HG03457 (cell line): ENCODE results near the gene AKIRIN2.
A peak's percentile ranks its signal among the peaks of the same experiment; 100 is the strongest.
"Not testable (repeated sequence)": the region's sequence is repeated elsewhere in the genome, so short reads cannot be mapped to it uniquely, and the experiment has no call there.

Source experiments
- ATAC-seq: cut with Tn5 transposase; IDR thresholded peaks from one replicate; pipeline ENCODE4 v1.9.1; 2021; ENCODE audit warnings: moderate number of reproducible peaks; ENCODE audit not compliant: unreplicated experiment

AKIRIN2 gene

DNA sequence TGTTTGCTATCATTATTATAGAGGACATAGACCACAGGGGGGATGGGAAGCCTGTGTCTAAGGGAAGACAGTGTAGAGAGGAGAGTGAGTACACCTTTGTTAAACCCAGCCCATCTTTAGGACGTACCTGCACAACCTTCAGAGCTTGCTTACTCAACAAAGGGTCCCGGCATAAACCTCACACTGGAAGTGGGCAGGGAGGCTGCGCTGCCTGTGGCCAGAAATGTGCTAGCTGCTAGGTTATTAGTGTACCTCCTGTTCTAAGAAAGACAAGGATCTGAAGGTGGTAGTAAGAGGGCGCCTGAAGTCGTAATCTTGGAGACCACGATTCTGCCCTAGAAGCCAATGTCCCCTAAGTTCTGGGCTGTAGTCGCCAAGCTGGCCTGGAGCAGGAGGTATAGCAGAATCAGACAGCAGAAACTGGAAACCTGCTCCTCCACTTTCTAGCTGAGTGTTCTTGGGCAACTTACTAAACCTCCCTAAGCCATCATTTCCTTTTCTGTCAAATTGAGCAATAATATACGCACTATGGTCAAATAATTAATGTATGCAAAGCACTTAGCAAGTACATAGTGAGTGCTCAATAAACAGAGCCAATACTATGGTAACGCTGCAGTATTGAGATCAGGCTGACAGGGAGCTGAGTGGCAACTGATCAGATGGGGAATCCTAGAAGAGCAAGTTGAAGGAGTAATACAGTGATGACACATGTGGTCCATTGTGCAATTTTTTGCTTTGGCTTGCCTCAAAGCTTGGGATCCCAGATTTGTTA lies 16.8 kb upstream of the AKIRIN2 start:
- no peak for ATAC-seq

DNA sequence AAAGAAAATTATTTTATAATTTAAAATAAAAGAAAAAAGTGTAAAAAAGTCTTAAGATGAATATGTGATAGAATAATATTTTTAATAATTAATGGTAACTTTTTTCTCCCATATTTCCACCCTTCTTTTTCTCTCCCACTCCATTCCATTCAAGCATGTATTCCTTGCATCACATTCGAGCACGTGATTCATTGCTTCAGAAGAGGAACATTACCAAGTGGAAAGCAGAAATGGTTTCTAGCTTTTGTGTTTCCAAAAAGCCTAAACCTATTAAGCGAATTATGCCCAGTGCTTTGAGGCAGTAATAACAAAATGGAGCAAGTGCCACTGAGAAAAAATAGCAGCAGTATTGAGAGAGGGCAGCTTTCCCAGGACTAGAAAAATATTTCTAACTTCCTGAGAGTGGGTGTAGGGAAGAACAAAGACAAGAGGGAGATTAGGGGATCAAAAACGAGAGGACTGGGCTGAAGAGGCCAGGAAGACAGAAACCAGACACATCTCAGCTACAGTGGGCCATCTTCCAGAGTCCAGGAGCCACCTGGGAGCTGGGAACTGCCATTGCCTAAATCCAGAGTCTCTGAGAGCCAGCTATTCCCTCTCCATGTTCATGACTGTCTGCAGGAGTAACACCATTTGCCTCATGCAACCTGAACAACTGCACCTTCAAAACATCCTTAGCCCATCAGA lies 15.0 kb upstream of the AKIRIN2 start:
- ATAC-seq: no peak

- ATAC-seq: peak; percentile 57
Measured at GRCh38 chr6:87714093-87714842, 12.2 kb upstream of the AKIRIN2 start.

DNA sequence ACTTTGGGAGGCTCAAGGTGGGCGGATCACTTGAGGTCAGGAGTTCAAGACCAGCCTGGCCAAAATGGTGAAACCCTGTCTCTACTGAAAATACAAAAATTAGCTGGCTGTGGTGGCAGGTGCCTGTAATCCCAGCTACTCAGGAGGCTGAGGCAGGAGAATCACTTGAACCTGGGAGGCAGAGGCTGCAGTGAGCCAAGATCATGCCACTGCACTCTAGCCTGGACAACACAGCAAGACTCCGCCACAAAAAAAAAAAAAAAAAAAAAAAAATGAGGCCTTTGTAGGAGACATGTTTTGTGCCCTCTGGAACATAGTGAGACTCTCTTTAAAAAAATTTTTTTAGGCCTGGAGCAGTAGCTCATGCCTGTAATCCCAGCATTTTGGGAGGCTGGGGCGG lies 10.7 kb upstream of the AKIRIN2 start:
- not testable (repeated sequence) for ATAC-seq

GRCh38 chr6:87710090-87710489 lies 8.1 kb upstream of the AKIRIN2 start:
- ATAC-seq: no peak

GRCh38 chr6:87708581-87709427 lies 6.8 kb upstream of the AKIRIN2 start:
- not testable (repeated sequence) for ATAC-seq

- no peak for ATAC-seq
Measured at GRCh38 chr6:87706187-87706966, 4.3 kb upstream of the AKIRIN2 start.

DNA sequence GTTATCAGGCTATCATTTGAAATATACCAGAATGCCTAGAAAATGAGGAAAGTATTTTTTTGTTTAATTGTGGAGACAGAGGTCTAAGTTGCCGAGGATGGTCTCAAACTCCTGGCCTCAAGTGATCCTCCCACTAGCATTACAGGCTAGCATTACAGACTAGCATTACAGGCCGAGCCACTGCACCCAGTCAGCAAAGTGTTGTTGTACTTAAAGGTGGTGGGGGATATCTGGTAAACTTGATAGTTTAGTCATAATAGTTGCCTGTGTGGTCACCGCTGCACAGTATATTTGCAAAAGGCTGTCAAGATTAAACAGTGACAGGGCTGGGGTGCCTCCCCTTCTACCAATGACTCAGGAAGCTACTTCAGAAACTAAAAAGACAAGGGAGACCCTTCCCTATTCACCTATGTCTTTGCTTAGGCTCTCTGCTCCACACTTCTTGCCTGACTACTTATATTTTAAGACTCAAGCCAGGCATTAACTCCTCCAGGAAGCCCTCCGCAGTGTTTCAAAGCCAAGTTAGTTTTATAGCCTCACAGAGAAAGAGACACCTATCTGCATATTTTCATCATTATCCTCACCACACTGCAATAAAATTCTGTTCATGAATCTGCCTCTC lies 3.1 kb upstream of the AKIRIN2 start:
- peak; percentile 51 for ATAC-seq

DNA sequence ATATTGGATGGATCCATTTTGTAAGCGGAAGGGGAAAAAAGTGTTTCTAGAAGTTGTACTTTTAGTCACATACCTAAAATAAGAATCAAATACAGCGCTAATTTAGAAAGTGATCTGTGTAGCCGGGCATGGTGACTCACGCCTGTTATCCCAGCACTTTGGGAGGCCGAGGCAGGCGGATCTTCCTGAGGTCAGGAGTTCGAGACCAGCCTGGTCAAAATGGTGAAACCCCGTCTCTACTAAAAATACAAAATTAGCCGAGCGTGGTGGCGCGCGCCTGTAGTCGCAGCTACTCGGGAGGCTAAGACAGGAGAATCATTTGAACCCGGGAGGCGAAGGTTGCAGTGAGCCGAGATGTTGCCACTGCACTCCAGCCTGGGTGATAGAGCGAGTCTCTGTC lies 1.0 kb upstream of the AKIRIN2 start:
- not testable (repeated sequence) for ATAC-seq

DNA sequence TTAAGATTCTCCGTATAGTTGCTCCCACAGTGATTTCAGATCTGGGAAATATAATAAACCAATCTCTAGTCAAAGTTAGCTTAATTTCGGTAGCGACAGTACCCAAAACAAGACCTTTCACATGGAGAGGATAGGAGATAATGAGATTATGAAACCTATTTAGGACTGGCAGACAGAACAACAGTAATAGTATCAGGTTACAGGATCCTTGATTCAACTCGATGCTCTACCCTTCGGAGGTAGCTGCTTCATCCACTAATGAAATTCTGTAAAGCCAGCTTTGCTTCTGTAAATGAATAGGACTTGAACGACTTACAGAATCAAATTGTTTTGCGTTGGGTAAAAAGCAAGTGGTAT lies 534 bp upstream of the AKIRIN2 start:
- peak; percentile 1 for ATAC-seq

GRCh38 chr6:87701344-87701675 lies 723 bp downstream of the AKIRIN2 start:
- ATAC-seq: no peak

DNA sequence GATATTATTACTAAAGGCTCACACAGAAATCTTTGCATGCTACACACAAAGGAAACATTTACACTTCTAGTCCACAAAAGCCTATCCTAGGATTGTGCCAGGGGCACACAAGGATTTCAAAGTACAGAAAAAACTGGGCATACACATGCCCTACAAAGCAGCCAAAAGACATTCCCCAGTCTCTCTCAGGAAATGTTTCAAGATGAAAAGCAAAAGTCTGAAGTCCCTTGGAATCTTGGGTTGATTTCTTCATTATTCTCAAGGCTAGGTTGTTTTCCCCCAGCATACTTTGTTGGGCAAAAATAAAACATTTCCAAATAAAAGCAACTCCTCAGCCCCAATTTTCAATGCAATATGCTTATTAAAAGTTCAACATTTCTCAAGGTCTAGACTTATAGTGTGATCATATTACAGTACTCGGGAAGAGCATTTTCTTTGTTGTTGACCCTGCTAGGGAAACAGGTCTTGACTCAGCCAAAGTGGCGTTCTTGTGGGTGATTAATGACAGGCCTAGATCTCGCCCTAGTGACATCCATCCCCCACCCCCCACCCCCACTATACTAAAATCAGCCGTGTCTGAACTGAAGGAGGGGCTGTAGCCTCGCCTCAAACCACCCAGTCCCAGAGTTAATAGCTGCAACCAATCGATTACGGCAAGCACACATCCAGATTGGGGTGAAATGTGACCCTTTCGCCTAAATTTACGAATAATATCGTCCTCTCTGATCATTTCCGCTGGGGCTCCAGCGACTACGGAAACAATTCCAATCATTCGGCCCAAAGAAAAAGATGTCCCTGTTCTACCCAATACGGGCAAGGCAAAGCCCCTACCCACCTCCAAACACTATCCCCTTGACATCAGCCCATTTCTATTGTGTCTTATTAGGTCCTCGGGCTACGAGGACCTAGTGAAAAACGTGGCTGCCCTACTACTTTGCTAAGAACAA lies 1.4 kb downstream of the AKIRIN2 start:
- ATAC-seq: no peak

DNA sequence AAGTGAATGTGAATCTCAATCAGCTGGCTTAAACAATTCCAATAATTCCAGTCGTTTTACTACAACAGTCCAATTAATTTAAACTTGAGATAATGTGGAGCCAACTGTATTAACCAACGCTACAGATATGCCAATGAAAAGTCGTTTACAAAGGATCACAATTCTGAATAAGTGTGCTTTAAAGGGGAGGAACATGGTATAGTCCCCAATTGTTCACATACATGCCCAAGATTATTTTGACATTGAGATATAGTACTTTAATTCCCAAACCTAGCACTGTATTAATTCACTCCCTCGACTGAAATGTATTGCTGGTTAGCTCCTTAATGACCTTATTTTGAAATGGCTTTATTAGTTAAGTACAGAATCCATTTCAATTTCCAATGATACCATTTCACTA lies 2.5 kb downstream of the AKIRIN2 start:
- ATAC-seq: no peak

GRCh38 chr6:87698547-87699006 lies 3.5 kb downstream of the AKIRIN2 start:
- no peak for ATAC-seq

DNA sequence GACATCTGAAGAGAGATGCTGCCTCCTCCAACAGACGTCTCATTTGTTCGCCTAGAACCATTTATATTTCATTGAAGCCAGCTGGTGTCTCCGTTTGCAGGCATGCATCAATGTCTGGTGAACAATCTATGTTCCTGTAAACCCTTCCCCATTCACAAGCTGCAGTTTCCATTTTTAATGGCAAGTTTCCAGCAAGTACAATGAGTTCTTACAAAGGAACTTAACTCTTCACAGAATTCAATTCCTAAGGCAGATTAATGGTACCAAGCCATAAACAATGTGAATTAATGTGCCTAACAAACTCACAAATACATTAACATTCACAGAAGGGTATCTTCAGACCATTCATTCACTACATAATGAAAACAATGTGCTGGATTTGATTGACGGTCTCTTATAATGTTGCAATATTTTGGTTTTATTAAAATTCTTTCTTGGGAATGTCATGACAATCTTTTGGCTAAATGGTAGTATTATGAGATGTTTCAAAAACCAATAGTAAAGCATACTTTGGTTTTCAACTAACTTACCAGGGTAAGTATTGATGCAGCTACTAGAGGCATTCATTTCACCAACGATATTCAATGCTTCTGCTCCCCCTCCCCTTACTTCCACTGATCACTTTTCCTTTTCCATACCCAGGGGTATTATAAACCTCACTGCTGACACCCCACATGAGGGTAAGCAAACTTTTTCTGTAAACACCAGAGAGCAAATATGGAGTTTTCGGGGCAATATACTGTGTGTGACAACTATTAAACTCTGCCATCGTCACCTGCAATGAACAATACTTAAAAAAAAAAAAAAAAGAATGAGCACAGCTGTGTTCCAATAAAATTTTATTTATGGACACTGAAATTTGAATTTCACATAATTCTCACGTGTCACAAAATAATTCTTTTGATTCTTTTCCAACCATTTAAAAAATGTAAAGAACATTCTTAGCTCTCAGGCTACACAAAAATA lies 4.2 kb downstream of the AKIRIN2 start:
- no peak for ATAC-seq

GRCh38 chr6:87696817-87697216 lies 5.2 kb downstream of the AKIRIN2 start:
- not testable (repeated sequence) for ATAC-seq

DNA sequence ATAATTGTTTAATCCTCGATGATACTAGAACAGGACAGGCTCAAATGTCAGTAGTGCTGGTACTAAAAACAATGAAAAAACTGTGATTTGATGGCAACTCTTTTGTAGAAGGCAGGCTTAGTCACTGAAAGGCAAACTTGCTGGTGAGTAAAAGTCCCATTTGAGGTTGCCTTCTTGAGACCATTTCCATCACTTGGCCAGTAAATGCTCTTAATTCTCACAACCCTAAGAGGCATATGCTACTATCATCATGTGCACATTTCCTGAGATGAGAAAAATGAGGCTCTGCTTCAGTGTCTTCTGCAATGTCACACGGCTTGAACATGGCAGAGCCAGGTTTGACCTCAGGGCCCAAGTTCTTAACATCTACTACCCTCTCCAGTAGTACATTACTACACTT lies 9.9 kb downstream of the AKIRIN2 start:
- no peak for ATAC-seq
